GM10266 (cell line): Measurements from ENCODE around the gene SLX9.

Experiments used
- DNase-seq: peaks from one replicate; pipeline ENCODE4 v3.0.0; 2012; ENCODE audit errors: extremely low spot score
- TF ChIP-seq, protein P1 (sequence below): IDR thresholded peaks from 2 replicates; pipeline ENCODE4 v1.5.1; 2012; ENCODE audit warnings: mild to moderate bottlenecking, low read depth; ENCODE audit not compliant: control insufficient read depth, insufficient read depth; ENCODE audit errors: missing control alignments

SLX9 gene

DNA sequence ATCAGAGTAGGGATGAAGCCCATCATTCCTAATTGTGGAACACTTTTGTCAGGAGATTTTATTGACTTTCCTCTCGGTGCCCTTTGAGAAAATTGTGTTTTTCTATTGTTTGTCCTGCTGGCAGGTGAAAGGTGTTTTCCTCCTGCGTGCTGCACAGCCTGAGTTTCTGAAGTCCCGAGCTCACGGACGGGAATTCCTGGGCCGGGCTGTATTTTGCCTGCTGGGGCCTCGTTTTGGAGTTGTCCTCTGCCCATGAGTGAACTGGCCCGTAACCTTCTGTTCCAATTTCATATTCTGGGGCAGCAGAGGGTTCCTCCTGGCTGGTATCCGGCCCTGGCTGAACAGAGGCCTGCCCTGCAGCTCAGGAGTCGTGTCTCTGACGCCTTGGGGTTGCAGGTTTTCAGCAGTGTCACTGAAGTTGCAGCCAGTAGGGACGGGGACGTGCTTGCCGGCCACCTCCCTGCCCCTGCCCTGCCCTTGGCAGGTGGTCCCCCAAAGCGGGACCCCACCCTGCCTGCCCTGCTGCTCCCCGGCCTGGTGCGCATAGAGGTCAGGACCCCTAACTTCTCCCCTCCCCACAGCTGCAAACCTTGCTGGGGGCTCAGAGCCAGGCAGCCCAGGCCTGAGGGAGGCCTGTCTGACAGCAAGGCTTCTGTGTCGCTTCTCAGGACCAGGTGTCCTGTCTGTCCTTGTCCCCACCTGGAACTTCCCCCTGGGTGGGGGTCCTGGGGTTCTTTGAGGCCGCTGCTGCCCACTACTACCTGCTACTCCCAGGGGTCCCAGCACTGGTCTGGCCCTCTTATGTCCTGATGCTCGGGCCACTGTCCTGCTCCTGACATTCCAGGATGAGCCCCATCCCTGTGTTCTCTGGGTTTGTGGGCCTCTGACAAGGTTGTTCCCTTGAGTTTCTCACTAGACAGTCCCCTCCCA is 49.0 kb downstream of the SLX9 start:
- DNase-seq = no peak
- TF ChIP-seq, protein P1, sequence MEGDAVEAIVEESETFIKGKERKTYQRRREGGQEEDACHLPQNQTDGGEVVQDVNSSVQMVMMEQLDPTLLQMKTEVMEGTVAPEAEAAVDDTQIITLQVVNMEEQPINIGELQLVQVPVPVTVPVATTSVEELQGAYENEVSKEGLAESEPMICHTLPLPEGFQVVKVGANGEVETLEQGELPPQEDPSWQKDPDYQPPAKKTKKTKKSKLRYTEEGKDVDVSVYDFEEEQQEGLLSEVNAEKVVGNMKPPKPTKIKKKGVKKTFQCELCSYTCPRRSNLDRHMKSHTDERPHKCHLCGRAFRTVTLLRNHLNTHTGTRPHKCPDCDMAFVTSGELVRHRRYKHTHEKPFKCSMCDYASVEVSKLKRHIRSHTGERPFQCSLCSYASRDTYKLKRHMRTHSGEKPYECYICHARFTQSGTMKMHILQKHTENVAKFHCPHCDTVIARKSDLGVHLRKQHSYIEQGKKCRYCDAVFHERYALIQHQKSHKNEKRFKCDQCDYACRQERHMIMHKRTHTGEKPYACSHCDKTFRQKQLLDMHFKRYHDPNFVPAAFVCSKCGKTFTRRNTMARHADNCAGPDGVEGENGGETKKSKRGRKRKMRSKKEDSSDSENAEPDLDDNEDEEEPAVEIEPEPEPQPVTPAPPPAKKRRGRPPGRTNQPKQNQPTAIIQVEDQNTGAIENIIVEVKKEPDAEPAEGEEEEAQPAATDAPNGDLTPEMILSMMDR = no peak

DNA sequence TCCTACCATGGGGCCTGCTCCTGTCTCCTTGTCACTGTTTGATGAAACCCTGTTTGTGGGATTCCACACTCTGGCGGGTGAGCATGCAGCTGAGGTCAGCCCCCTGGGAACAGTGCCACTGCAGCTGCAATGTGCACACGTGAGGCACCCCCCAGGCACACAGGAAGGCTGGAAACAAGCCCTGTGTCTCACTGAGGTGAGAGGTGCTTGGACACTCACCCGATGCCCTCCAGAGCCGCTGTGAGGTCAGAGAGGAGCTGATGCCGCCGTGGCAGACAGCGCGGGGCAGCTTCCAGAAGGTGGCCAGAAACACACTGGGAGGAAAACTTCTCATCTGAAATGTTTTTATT is 49.7 kb downstream of the SLX9 start:
- TF ChIP-seq, protein P1 = no peak
- DNase-seq = no peak

DNA sequence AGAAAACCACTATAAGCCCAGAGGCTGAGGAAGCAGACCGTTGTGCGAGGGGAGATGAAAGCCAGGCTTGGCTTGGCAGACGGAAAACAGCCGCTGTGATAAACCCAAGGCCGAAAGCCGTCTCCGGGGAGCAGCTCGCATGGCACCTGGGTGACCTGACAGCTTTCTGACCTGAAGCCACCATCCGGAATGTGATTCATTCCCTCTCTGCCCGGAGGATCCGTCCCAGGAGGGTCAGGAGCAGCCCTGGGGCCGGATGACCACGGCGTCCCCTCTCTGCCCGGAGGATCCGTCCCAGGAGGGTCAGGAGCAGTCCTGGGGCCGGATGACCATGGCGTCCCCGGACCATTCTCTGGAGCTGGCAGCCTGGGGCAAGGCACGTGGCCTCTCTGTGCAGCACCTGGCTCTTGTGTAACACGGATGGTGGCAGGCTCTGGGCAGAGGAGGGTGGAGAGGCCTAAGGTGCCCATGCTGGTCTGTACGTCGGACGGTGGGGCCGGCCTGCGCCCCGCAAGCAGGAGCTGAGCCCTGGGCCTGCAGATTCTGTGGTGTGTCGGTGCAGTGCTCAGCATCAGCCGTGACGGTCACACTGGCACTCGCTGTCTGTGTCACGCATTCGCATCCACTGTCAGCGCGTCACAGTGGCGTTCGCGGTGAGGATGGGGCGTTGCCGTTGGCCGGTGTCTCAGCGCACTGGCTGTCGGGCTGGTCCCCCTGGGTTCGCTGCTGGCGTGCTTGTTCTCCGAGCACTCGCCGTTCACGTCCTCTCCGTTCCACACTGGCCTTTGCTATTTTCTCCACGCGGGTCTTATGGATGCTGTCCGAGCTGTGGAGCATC is 50.3 kb downstream of the SLX9 start:
- TF ChIP-seq, protein P1 = no peak
- no peak for DNase-seq

DNA sequence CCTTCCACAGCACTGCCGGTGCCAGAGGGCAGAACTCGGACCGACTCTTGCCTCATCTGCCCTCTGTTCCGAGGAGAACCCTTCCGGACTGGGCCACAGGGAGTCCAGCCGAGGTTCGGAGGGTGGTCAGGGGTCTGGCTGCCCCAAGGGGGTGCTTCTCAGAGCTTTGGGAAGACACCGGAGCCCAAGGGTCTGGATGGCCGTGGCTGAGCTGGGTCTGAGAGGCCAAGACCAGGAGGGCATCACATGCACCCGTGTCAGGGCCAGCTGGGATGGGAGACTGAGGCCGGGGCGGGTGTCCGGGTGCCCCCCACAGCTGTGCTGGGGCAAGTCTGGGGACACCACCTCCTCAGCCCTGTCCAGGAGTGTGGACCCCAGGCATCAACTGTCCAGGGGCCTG is 51.1 kb downstream of the SLX9 start:
- DNase-seq = no peak
- TF ChIP-seq, protein P1 = no peak

DNA sequence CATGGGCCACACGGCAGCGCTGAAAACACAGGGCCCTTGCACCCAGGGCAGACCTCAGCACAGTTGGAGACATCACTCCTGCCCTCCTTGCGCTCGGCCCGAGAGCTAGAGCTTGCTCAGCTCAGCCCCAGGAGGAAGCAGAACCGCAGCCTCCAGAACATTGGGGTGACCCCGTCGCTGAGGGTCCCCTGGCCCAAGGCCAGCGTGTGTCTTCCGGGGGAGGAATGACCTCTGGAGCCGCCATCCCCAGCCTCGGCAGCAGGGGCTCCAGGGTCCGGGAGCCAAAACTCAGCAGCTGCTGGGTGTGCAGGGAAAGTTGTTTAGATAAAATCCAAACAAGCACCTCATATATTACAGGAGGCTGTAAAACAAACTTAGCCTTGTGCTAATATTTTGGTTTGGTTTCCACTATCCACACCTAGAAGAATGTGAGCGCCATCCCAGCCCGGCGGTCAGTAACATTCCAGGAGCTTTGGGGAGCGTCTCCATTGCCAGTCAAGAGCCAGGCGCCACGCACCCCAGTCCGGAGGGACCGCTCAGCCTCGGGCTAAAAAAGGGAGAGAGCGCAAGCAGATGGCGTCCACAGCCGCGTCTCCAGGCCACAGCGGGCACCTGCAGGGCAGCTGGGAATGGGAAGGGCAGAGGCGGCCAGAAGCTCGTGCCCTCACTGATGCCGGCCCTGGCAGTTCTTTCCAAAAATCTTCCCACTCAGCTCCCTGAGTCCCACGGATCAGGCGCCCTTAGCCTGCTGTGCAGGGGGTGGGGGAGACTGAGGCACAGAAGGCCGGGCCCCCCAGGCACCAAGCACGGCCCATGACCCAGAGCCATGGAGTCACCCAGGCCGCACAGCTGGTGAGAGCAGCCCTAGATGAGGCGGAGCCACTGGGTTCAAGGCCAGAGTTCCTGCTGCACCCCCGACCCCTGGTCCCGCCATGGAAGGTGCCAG is 52.0 kb downstream of the SLX9 start:
- DNase-seq = no peak
- TF ChIP-seq, protein P1 = no peak

DNA sequence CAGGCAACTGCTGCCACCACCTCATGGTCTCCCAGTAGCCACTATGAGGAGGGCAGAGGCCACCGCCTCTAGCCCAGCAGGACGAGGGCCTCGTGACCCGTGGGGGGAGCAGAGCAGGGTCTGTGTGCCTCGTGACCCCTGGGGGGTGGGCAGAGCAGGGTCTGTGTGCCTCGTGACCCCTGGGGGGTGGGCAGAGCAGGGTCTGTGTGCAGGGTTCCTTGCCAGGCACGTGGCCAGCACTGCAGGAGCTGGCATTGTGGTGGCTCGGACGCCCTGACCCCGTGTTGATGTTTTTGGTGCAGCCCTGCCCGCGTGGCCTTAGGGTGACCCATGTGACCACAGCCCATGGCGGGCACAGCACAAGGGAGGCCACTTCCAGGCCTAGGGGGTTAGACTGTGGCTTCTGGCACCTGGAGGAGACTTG is 52.8 kb downstream of the SLX9 start:
- no peak for DNase-seq
- TF ChIP-seq, protein P1 = no peak
